ACHN (cell line): Measurements from ENCODE around the gene RPS6KA5.
"Not testable (repeated sequence)": the region's sequence is repeated elsewhere in the genome, so short reads cannot be mapped to it uniquely, and the experiment has no call there.

Experiments
- DNase-seq: peaks from one replicate; pipeline ENCODE4 v3.0.0-alpha.2; 2015
- in situ Hi-C: cut with HindIII; loops from 2 replicates; pipeline ENCODE4 v1.10.0; 2017; ENCODE audit warnings: low sequenced_read_pairs, low pct_ligation_motif_present, low pct_unique_long_range_greater_than_20kb

The RPS6KA5 gene

GRCh38 chr14:90858511-90858910, 201.9 kb downstream of the RPS6KA5 start:
- in situ Hi-C loops = no loop called here
- no peak for DNase-seq

- no peak for DNase-seq
- in situ Hi-C loops = no loop called here
Measured at GRCh38 chr14:90857866-90858265, 202.6 kb downstream of the RPS6KA5 start.

GRCh38 chr14:90856115-90856514, 204.3 kb downstream of the RPS6KA5 start:
- in situ Hi-C loops = not testable (repeated sequence)

GRCh38 chr14:90853116-90853515, 207.3 kb downstream of the RPS6KA5 start:
- in situ Hi-C loops = no loop called here
- no peak for DNase-seq

More at GRCh38 chr14:90856115-90856514, 204.3 kb downstream of the RPS6KA5 start:
- DNase-seq = not testable (repeated sequence)

- in situ Hi-C loops = no loop called here
- DNase-seq = no peak
Measured at GRCh38 chr14:90851327-90852036, 209.0 kb downstream of the RPS6KA5 start.

- in situ Hi-C loops = no loop called here
- DNase-seq = peak; percentile 86
Measured at GRCh38 chr14:90850487-90850886, 210.0 kb downstream of the RPS6KA5 start.

GRCh38 chr14:90849787-90850444, 210.5 kb downstream of the RPS6KA5 start:
- no peak for DNase-seq
- in situ Hi-C loops = no loop called here

- no peak for DNase-seq
- in situ Hi-C loops = no loop called here
Measured at GRCh38 chr14:90848944-90849731, 211.3 kb downstream of the RPS6KA5 start.

GRCh38 chr14:90846511-90846910, 213.9 kb downstream of the RPS6KA5 start:
- no peak for DNase-seq
- in situ Hi-C loops = no loop called here

GRCh38 chr14:90844321-90844720, 216.1 kb downstream of the RPS6KA5 start:
- in situ Hi-C loops = no loop called here
- DNase-seq = no peak

- in situ Hi-C loops = no loop called here
- no peak for DNase-seq
Measured at GRCh38 chr14:90842726-90843125, 217.7 kb downstream of the RPS6KA5 start.

- DNase-seq, in situ Hi-C loops: not testable (repeated sequence)
Measured at GRCh38 chr14:90840667-90841066, 219.8 kb downstream of the RPS6KA5 start.

- no peak for DNase-seq
- in situ Hi-C loops = no loop called here
Measured at GRCh38 chr14:90839889-90840266, 220.6 kb downstream of the RPS6KA5 start.

- in situ Hi-C loops = no loop called here
- no peak for DNase-seq
Measured at GRCh38 chr14:90839024-90839888, 221.2 kb downstream of the RPS6KA5 start.

- DNase-seq, in situ Hi-C loops: not testable (repeated sequence)
Measured at GRCh38 chr14:90838531-90838930, 221.9 kb downstream of the RPS6KA5 start.

GRCh38 chr14:90837355-90837754, 223.1 kb downstream of the RPS6KA5 start:
- in situ Hi-C loops = no loop called here

GRCh38 chr14:90836692-90837063, 223.8 kb downstream of the RPS6KA5 start:
- in situ Hi-C loops = no loop called here
- DNase-seq = no peak

More at GRCh38 chr14:90837355-90837754, 223.1 kb downstream of the RPS6KA5 start:
- no peak for DNase-seq

- no peak for DNase-seq
- in situ Hi-C loops = no loop called here
Measured at GRCh38 chr14:90831821-90832220, 228.6 kb downstream of the RPS6KA5 start.
